Chondrocyte (in vitro differentiated cells): Measurements from ENCODE around the gene NEDD8. TPM values are rescaled to one million over a fixed set of nuclear protein-coding genes. Genes with fewer than 3 reads are reported as not detected.

Source experiments
- DNase-seq: peaks from one replicate; pipeline ENCODE4 v3.0.0; 2021; ENCODE audit warnings: mixed read lengths, low spot score
- H3K27ac Mint-ChIP-seq: one replicate; pipeline ENCODE4 v1.8.0; 2021; ENCODE audit warnings: mild to moderate bottlenecking, moderate library complexity, mixed read lengths; ENCODE audit not compliant: unreplicated experiment
- H3K27me3 Mint-ChIP-seq: 2 replicates; pipeline ENCODE4 v1.8.0; 2021; ENCODE audit warnings: low read depth, mixed read lengths
- H3K36me3 Mint-ChIP-seq: 2 replicates; pipeline ENCODE4 v1.8.0; 2021; ENCODE audit warnings: low read depth, mixed read lengths
- H3K4me1 Mint-ChIP-seq: 2 replicates; pipeline ENCODE4 v1.8.0; 2021; ENCODE audit warnings: low read depth, mild to moderate bottlenecking, mixed read lengths
- H3K4me3 Mint-ChIP-seq: one replicate; pipeline ENCODE4 v1.8.0; 2021; ENCODE audit warnings: mild to moderate bottlenecking, moderate library complexity, mixed read lengths; ENCODE audit not compliant: unreplicated experiment
- H3K9me3 Mint-ChIP-seq: 2 replicates; pipeline ENCODE4 v1.8.0; 2021; ENCODE audit warnings: low read depth, mixed read lengths
- total RNA-seq: library from RNA; stranded (reverse); gene quantifications from 3 replicates; pipeline ENCODE4 v1.2.1, GENCODE V29; 2021
- TF ChIP-seq, protein P1 (sequence below): fragments of 200-600 bp; sonication (generic); IDR thresholded peaks from 2 replicates; pipeline ENCODE4 v1.5.0; 2021; ENCODE audit warnings: antibody characterized with exemption, mild to moderate bottlenecking, moderate library complexity

The NEDD8 gene
- total RNA-seq, 1 donor from 2014 or later, result 154 TPM

DNA sequence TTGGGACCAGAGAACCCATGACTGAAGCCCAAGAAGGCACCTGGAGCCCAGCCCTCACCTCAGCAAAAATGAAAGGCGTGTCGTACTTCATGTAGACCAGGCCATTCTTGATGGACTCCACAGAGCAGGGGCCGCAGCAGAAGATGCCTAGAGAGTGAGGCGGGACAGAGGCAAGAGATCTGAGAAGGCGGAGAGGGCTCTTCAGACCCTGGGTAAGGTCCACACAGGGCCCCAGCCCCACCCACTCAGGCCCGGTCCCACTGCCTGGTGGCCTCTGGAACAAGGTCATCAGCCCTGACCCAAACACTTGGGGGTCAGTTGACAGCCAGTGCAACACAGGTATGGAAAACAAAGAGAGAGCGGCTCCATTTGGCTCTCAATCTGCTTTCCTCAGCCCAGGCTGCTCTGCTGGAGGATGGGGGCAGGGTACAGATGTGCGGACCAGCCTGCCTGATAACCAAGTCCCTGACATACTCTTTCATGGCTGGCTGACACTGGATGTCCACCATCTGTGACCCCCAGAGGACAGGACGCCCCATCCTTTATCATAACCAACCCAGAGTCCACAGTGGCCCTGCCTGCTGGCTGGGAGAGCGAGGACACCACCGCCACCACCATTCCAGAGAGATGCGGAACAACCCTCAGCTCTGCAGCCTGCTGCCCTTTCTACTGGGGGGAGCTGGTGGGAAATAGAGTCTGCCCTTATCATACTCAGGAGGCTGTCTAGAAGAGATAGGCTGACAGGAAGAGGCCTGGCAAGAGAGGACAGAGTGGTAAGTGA, 24.0 kb upstream of the NEDD8 start:
- Mint-ChIP-seq H3K27ac (no peak overlapping the region), H3K36me3 (peaks cover 4% of the 10 kb centered on the region), H3K4me1 (peaks cover 42% of the 10 kb centered on the region), H3K27me3 (no peaks in the 10 kb centered on the region), H3K9me3 (no peaks in the 10 kb centered on the region), H3K4me3 (no peak overlapping the region)
- TF ChIP-seq, protein P1, sequence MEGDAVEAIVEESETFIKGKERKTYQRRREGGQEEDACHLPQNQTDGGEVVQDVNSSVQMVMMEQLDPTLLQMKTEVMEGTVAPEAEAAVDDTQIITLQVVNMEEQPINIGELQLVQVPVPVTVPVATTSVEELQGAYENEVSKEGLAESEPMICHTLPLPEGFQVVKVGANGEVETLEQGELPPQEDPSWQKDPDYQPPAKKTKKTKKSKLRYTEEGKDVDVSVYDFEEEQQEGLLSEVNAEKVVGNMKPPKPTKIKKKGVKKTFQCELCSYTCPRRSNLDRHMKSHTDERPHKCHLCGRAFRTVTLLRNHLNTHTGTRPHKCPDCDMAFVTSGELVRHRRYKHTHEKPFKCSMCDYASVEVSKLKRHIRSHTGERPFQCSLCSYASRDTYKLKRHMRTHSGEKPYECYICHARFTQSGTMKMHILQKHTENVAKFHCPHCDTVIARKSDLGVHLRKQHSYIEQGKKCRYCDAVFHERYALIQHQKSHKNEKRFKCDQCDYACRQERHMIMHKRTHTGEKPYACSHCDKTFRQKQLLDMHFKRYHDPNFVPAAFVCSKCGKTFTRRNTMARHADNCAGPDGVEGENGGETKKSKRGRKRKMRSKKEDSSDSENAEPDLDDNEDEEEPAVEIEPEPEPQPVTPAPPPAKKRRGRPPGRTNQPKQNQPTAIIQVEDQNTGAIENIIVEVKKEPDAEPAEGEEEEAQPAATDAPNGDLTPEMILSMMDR, result no peak
- peak; percentile 64 for DNase-seq

DNA sequence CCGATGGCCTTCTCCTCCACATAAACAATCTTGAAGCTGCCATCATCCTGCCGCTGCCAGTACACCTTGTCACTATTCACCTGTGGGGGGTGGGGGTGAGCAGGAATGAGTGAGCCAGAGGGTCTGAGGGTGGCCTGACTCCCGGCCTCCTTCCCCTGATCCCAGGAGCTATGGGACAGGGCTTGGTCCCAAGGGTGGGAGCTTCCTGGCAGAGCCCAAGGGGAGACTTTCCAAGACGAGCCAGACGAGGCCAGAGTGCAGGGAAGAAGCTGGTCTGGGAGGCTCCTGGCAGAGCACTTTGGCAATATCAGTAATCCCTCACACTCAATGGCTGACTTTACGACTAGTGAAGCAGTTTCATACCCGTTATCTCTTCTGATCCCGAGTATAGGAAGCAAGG, 23.3 kb upstream of the NEDD8 start:
- Mint-ChIP-seq H3K4me3 (no peak overlapping the region), H3K9me3 (no peaks in the 10 kb centered on the region), H3K36me3 (peaks cover 5% of the 10 kb centered on the region), H3K27me3 (no peaks in the 10 kb centered on the region), H3K4me1 (peaks cover 42% of the 10 kb centered on the region), H3K27ac (no peak overlapping the region)
- TF ChIP-seq, protein P1, result no peak
- peak; percentile 50 for DNase-seq

DNA sequence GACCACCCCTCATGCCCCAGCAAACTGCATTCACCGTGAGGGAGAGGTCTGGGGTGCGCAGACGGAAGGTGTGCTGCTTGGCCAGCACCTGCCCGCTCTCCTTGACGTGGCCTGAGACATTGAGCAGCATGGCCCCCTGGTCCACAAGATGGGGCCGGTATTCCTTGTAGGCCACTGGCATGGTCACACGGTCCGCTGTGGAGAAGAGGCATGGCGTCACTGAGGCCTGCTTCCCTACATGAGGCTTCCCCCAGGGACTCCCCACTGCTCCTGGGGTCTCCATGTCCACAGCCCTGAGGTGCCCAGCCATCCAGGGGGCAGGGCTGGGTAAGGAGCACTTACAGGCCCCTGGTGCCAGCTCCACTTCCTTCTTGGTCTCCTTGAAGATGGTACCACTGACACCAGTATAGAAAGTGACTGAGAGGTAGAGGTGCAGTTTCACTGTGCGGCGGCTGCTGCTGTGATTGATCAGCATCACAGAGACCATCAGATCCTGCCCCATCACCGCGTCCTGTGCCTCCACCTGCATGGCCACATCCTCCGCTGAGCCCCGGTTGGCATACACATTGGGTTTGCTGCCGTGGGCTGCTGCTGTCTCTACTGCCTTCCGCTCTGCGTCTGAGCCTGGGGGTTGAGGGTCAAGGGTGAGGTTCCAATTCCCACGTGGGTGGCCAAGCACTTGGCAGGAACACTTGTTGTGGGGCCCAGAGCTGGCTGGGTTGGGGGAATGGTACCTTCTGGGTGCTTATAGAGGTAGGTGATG, 22.6 kb upstream of the NEDD8 start:
- Mint-ChIP-seq H3K4me3 (no peak overlapping the region), H3K27me3 (no peaks in the 10 kb centered on the region), H3K27ac (no peak overlapping the region), H3K4me1 (peaks cover 39% of the 10 kb centered on the region), H3K9me3 (no peaks in the 10 kb centered on the region), H3K36me3 (peaks cover 8% of the 10 kb centered on the region)
- TF ChIP-seq, protein P1, result no peak
- DNase-seq, result peak; percentile 78

DNA sequence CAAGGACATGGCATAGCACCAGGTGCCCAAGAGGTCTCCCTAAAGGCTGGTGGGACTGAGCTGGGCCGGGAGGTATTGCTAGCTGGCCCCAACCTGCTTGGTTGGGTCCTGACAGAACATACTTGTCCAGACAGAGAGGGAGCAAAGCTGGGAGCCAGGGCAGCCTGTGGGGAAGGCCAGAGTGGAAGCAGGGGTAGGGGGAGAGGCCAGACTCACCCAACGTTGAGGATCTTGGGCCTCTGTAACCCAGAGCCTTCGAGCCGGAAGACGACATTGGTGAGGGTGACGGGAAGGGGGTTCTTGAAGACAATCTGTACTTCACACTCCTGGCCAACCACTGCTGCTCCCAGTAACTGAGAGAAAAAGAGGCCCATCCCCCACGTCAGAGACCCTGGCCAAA, 21.8 kb upstream of the NEDD8 start:
- TF ChIP-seq, protein P1, result no peak

DNA sequence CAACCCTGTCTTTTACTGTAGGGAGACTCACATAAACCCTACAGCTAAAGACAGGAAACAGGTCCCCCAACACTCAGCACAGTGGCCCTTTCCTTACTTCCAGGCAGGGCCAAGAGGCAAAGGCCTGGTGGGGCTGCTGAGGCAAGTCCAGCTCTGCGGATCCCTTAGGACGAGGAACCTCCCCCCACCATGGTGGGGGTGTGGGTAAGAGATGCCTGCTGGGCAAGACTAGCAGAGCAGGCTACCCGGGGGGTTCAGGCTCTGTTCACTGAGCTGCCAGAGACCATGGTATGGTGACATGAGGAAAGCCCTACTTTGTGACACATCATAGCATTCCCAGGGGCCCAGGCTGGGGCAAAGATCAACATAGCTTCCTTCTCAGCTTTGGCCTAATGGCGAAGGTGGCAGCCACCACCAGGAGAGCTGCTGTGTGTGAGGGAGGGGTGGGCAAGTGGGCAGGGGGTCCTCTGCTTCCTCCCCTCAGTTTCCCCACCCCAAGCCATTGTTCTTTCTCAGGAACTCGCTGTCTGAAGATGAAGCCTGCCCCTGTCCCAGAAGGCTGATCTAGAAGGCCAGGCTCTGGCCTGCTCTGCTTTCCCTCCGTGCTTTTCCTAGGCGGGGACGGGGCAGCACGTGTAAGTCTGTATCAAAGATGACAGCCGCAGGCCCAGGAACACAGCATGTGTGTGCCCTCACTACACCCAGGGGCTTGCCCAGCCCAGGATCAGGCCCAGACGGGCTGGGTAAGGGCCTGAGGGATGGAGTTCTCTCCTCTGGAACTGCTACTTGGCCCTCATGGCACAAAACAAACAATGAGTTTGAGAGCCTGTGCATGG, 20.3 kb upstream of the NEDD8 start:
- peak; percentile 72 for DNase-seq
- TF ChIP-seq, protein P1, result peak; percentile 3
- Mint-ChIP-seq H3K27me3 (no peaks in the 10 kb centered on the region), H3K27ac (no peak overlapping the region), H3K4me3 (no peak overlapping the region), H3K4me1 (peaks cover 24% of the 10 kb centered on the region), H3K36me3 (peaks cover 8% of the 10 kb centered on the region), H3K9me3 (no peaks in the 10 kb centered on the region)

More for the DNA sequence above, 21.8 kb upstream of the NEDD8 start:
- Mint-ChIP-seq H3K4me3 (no peak overlapping the region), H3K36me3 (peaks cover 8% of the 10 kb centered on the region), H3K27ac (no peak overlapping the region), H3K9me3 (no peaks in the 10 kb centered on the region), H3K4me1 (peaks cover 32% of the 10 kb centered on the region), H3K27me3 (no peaks in the 10 kb centered on the region)
- DNase-seq, result peak; percentile 42
